Measurements from ENCODE around the gene PRKCZ. TPM values are rescaled to one million over a fixed set of nuclear protein-coding genes. Genes with fewer than 3 reads are reported as not detected.

The PRKCZ gene
- total RNA-seq, 1 donor = 2.6 TPM

GRCh38 chr1:2009101-2010053 is 40.8 kb upstream of the PRKCZ start:
- DNase-seq (ENCODE audit: low read depth) = no peak
- no peak for TF ChIP-seq CTCF (IDR thresholded peaks at IDR 0.05; ENCODE audit: insufficient read depth, low read depth, low read length)
- no peak overlapping the region for H3K4me3 ChIP-seq (ENCODE audit: low read depth, low read length)

GRCh38 chr1:2014181-2014580 is 36.0 kb upstream of the PRKCZ start:
- no peak for DNase-seq (ENCODE audit: low read depth)
- no peak overlapping the region for H3K4me3 ChIP-seq (ENCODE audit: low read depth, low read length)
- no peak for TF ChIP-seq CTCF (IDR thresholded peaks at IDR 0.05; ENCODE audit: insufficient read depth, low read depth, low read length)

GRCh38 chr1:2014741-2015735 is 35.2 kb upstream of the PRKCZ start:
- no peak for DNase-seq (ENCODE audit: low read depth)
- no peak for TF ChIP-seq CTCF (IDR thresholded peaks at IDR 0.05; ENCODE audit: insufficient read depth, low read depth, low read length)
- no peak overlapping the region for H3K4me3 ChIP-seq (ENCODE audit: low read depth, low read length)

GRCh38 chr1:2016123-2016522 is 34.1 kb upstream of the PRKCZ start:
- DNase-seq (ENCODE audit: low read depth) = no peak
- no peak overlapping the region for H3K4me3 ChIP-seq (ENCODE audit: low read depth, low read length)
- no peak for TF ChIP-seq CTCF (IDR thresholded peaks at IDR 0.05; ENCODE audit: insufficient read depth, low read depth, low read length)

GRCh38 chr1:2018217-2019171 is 31.7 kb upstream of the PRKCZ start:
- TF ChIP-seq CTCF (IDR thresholded peaks at IDR 0.05; ENCODE audit: insufficient read depth, low read depth, low read length) = no peak
- no peak overlapping the region for H3K4me3 ChIP-seq (ENCODE audit: low read depth, low read length)
- DNase-seq (ENCODE audit: low read depth) = no peak

- TF ChIP-seq CTCF (IDR thresholded peaks at IDR 0.05; ENCODE audit: insufficient read depth, low read depth, low read length) = no peak
- no peak within 1 kb of the TSS for H3K4me3 ChIP-seq (ENCODE audit: low read depth, low read length)
- DNase-seq (ENCODE audit: low read depth) = no peak
Observed at GRCh38 chr1:2019172-2019543, 31.1 kb upstream of the PRKCZ start, which contains the start of gene GABRD. GABRD (plus strand) TSS chr1:2019345; CDS start chr1:2019424, 79 bp downstream.

All from fibroblast of villous mesenchyme (primary cell).